ENCODE data around the gene SNAPC3. TPM values are rescaled to one million over a fixed set of nuclear protein-coding genes. Genes with fewer than 3 reads are reported as not detected.
"Not testable (repeated sequence)": the region's sequence is repeated elsewhere in the genome, so short reads cannot be mapped to it uniquely, and the experiment has no call there.

The SNAPC3 gene
- total and polyA plus RNA-seq, 3 donors from 2014 or later = 74.2 to 115 (median 105) TPM

- no peaks in the 10 kb centered on the region for H3K9me3 ChIP-seq
- intact Hi-C loops (cut with DNase I; ENCODE audit: low total_unique reads) = no loop called here
- no peak overlapping the region for H3K27ac ChIP-seq
- WGBS, 2 donors = 54 to 69% methylated on average over 5 of the region's 5 CpGs
- no peaks in the 10 kb centered on the region for H3K4me1 ChIP-seq
- DNase-seq = peak; percentile 25
- no peak overlapping the region for H3K4me3 ChIP-seq
- H3K36me3 ChIP-seq (ENCODE audit: low read depth, missing control alignments) = no peaks in the 10 kb centered on the region
- TF ChIP-seq POLR2A (IDR thresholded peaks at IDR 0.05) = no peak
- TF ChIP-seq CTCF (IDR thresholded peaks at IDR 0.05) = no peak
- no peaks in the 10 kb centered on the region for H3K27me3 ChIP-seq
These were observed 8.5 kb downstream of the SNAPC3 start for GRCh38 chr9:15430920-15431844.

GRCh38 chr9:15433191-15433590 is 10.5 kb downstream of the SNAPC3 start:
- H3K9me3 ChIP-seq = no peaks in the 10 kb centered on the region
- no peak for DNase-seq
- H3K36me3 ChIP-seq (ENCODE audit: low read depth, missing control alignments) = no peaks in the 10 kb centered on the region
- intact Hi-C loops (cut with DNase I; ENCODE audit: low total_unique reads) = no loop called here
- no peak overlapping the region for H3K4me3 ChIP-seq
- H3K27ac ChIP-seq = no peak overlapping the region
- no peak for TF ChIP-seq POLR2A (IDR thresholded peaks at IDR 0.05)
- no peak for TF ChIP-seq CTCF (IDR thresholded peaks at IDR 0.05)
- H3K4me1 ChIP-seq = no peaks in the 10 kb centered on the region
- WGBS, 2 donors = 77 to 86% methylated on average over 4 of the region's 4 CpGs
- no peaks in the 10 kb centered on the region for H3K27me3 ChIP-seq

GRCh38 chr9:15433661-15434060 is 11.0 kb downstream of the SNAPC3 start:
- intact Hi-C loops (cut with DNase I; ENCODE audit: low total_unique reads) = no loop called here
- H3K4me1 ChIP-seq = no peaks in the 10 kb centered on the region
- H3K27ac ChIP-seq = no peak overlapping the region
- H3K9me3 ChIP-seq = no peaks in the 10 kb centered on the region
- no peak for DNase-seq
- no peak overlapping the region for H3K4me3 ChIP-seq
- TF ChIP-seq CTCF (IDR thresholded peaks at IDR 0.05) (no peak), POLR2A (IDR thresholded peaks at IDR 0.05) (no peak)
- no peaks in the 10 kb centered on the region for H3K27me3 ChIP-seq
- 82 to 91% methylated on average over 3 of the region's 3 CpGs for WGBS, 2 donors
- H3K36me3 ChIP-seq (ENCODE audit: low read depth, missing control alignments) = no peaks in the 10 kb centered on the region

GRCh38 chr9:15438891-15439290 is 16.2 kb downstream of the SNAPC3 start:
- H3K27ac ChIP-seq = no peak overlapping the region
- TF ChIP-seq CTCF (IDR thresholded peaks at IDR 0.05) = no peak
- no peak for TF ChIP-seq POLR2A (IDR thresholded peaks at IDR 0.05)
- no peak overlapping the region for H3K4me3 ChIP-seq
- H3K4me1 ChIP-seq = peaks cover 6% of the 10 kb centered on the region
- no peaks in the 10 kb centered on the region for H3K36me3 ChIP-seq (ENCODE audit: low read depth, missing control alignments)
- WGBS, 2 donors = 95 to 99% methylated on average over 7 of the region's 7 CpGs
- intact Hi-C loops (cut with DNase I; ENCODE audit: low total_unique reads) = no loop called here
- no peaks in the 10 kb centered on the region for H3K27me3 ChIP-seq
- DNase-seq = no peak
- H3K9me3 ChIP-seq = no peaks in the 10 kb centered on the region

- H3K4me3 ChIP-seq; H3K27ac ChIP-seq; DNase-seq; H3K9me3 ChIP-seq; H3K27me3 ChIP-seq; H3K36me3 ChIP-seq (ENCODE audit: low read depth, missing control alignments); intact Hi-C loops (cut with DNase I; ENCODE audit: low total_unique reads): not testable (repeated sequence)
- peaks cover 12% of the 10 kb centered on the region for H3K4me1 ChIP-seq
- 88% methylated on average over 23 of the region's 29 CpGs; no CpG with 5 or more reads in 1 of the 2 donors for WGBS, 2 donors
These were observed 19.2 kb downstream of the SNAPC3 start for GRCh38 chr9:15441841-15442240.

- DNase-seq; H3K9me3 ChIP-seq; intact Hi-C loops (cut with DNase I; ENCODE audit: low total_unique reads); H3K36me3 ChIP-seq (ENCODE audit: low read depth, missing control alignments); H3K27ac ChIP-seq; H3K4me3 ChIP-seq; H3K27me3 ChIP-seq: not testable (repeated sequence)
- H3K4me1 ChIP-seq = peaks cover 12% of the 10 kb centered on the region
- WGBS, 2 donors = 80 to 98% methylated on average over 2 to 27 of the region's 33 CpGs
These were observed 19.6 kb downstream of the SNAPC3 start for GRCh38 chr9:15442264-15442663.
